Umbilical cord (tissue), 2 donors: ENCODE results near the gene GFRA1. TPM values are rescaled to one million over a fixed set of nuclear protein-coding genes. Genes with fewer than 3 reads are reported as not detected.
"Not testable (repeated sequence)": the region's sequence is repeated elsewhere in the genome, so short reads cannot be mapped to it uniquely, and the experiment has no call there.

Source experiments
- DNase-seq: peaks from one replicate; pipeline ENCODE4 v3.0.0-alpha.2; 2015; ENCODE audit warnings: low spot score
- total RNA-seq: library from RNA; depleted of rRNA; stranded (reverse); fragments of >200 nt; gene quantifications from one replicate; pipeline ENCODE4 v1.2.3, GENCODE V29; 2014; ENCODE audit warnings: low replicate concordance; ENCODE audit not compliant: insufficient read depth

GFRA1 gene
- total RNA-seq, 1 donor from 2014 or later = 7.2 TPM

DNA sequence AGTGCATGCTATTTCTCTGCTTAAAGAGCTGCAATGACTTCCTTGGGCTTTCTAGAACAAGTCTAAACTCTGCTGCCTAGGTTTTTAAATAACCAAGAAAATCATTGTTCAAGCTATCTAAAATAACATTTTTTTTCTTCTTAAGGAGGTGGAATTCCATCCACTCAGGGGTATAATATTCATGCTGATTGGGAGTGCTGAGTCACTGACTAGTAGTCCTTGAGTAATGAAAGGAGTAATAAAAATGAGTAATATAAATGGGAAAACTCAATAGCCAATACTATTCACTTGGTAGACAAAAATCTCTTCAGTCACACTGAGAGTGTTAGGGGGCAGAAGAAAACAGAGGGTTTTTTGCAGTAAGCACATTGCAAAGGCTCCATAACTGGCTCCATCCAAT, 72.0 kb downstream of the GFRA1 start:
- DNase-seq = no peak

DNA sequence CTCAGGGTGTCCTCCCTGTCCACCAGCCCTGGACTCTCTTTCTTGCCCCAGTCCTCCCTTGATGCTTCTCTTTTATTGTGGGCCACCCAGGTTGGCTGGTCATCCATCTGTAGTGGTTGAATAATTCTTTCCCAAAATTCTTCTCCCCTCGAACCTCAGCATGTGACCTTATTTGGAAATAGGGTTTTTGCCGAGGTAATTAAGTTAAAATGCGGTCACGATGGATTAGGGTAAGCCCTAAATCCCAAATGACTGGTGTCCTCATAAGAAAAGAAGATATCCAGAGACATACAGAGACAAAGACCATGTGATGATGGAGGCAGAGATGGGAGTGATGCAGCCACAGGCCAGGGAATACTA, 74.3 kb downstream of the GFRA1 start:
- no peak for DNase-seq

DNA sequence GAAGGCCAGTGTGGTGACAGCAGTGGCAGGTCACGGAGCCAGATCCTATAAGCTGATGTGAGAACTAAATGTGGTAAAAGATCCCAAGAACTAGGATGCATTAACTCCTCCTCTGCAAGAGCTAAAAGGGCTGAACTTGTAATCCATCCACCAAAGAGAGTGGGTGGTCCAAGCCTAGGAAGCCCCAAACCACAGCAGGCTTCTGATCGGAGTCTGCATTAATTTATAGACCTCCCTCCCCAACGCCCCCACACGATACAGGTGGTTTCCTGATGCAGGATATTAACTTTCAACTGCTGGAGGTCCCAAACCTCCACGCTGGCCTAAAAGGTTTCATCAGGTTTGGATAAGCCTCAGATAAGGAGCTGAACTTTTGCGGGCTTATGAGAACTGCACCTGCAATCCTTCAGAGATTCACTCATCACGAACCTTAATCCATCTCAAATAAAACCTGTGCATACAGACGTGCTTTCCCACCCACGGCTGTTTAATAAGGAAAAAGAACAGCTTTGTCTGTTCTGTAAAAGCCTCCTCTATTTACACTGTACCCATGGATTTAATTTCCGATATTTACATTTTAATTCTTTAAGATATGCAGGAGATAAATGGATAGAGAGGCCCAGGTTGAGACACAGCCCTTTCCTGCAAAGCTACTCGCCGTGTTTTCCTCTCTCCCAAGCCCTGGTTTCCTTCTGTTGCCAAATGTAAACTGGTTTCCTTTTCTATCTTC, 74.9 kb downstream of the GFRA1 start:
- no peak for DNase-seq

DNA sequence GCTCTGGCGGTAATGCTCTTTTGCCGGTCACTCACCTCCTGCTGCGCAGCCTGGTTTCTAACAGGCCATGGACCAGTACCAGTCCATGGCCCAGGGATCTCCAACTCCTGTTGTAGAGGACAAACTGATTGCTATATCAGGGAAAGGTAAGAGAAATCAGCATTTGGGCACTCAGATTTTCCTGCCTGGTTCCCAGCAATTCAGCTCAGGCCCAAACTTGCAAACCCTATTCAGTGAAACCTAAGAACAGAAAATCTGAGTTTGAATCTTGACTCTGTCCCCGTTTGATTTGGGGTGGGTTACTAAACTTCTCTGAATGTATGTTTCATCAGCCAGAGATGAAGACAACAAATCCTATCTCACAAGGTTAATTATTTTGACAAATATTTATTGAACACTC, 77.4 kb downstream of the GFRA1 start:
- DNase-seq = no peak

DNA sequence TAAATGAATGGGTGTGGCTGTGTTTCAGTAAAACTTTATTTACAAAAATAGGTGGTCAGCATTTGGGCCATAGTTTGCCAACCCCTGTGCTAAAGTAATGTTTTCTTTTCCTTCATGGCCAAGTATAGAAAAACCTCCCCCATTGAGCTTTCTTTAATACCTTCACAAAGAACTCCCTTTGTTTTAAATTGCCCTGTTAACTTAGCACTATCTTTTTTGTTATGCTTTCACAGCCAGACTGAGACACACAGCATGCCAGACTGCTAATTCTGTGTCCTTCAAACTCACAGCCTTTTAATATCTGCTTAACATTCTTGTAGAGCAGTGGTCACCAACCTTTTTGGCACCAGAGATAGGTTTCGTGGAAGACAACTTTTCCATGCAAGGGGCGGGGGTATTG, 78.0 kb downstream of the GFRA1 start:
- DNase-seq = no peak

DNA sequence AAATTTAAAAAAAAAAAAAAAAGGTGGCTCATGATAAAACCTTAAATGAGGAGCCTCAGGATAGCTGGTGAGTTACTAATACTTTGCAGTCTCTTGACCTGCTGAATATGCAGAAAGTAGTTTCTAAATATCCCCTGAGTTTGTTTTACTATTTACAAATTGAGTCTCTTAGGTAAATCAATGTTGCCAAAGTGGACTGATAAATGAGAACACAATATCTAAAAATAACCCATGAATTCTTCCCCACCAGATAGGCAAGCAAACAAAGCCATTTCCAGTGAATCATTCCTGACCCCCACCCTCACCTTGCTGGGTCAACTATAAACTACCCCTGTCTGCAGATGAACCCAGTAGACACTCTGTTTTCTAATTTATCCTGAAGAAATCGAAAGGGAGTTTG, 78.9 kb downstream of the GFRA1 start:
- DNase-seq = no peak

DNA sequence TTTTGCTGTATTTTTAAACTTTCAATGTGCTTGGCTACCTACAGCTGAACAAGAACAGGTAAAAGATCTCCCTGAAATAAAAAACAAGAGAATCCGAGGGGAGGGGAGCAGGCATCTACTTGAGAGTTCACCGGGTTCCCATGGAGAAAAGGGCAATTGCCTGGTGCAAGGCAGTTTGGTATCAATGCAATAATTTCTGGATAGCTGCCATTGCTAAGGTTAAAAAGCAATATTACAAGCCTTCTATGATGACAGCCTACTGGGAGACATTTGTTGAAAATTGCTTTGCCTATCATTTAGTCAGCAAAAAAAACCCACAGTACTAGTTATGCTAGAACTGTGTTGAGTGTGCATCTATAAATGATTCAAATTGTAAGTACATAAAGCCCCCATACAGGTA, 82.1 kb downstream of the GFRA1 start:
- DNase-seq = no peak

DNA sequence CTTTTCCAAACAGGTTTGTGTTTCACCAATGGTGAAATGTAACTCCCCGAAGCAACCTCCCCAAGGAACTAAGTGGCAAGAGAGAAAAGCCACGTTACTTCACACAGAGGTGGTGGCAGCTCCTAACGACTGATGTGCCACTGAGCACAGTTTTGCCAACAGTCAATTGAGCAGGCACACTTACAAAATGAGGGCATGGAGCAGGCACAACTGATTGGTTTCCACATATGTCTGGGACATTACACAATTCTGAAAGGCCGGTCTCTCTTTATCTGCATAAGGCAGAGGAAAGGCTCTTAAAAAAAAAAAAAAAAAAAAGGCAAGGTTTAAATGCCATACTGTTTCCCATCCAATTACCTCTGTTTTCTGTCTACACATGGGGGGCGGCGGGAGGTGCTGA, 86.7 kb downstream of the GFRA1 start:
- no peak for DNase-seq

DNA sequence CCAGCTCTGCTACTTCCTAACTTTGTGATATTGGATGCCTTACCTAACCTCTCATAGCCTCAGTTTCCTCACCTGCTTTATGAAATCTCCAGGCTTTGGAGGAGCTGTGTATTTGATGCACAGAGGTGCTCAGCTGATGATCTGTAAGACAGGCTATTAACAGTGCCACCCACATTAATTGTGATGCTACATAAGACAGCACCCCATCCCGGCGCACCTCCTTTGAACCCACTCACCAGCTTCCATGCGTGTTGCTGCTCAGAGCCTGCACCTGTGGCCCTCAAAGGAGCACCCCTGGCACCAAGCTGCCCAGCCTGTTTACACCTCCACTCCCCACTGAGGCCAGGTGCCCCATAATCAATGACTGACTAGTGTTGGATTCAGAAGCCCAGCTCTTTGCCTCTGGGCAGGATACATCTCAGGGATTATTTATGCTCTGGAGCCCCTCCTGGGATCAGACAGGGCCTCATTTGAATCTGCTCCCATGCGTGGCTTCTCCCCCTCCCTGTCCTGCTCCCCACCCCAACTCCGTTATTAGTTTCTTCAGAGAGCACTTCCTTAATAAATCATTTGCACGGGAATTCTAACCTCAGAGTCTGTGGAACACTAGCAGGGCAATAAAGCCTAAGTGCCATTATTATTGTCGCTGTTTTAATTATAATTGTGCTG, 87.7 kb downstream of the GFRA1 start:
- no peak for DNase-seq

DNA sequence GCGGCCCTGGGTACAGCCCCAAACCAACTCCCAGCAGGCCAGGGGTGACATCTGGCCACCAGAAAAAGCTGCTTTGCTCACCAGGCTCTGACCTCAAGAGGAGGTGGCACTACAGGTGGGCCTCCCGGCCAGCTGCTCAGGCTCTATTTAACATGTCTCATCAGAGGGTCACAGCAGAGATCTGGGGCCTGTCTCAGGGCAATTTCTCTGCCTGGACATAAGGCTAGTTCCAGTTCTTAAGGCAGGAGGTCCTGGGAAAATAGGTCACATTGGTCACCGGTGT, 88.6 kb downstream of the GFRA1 start:
- no peak for DNase-seq

DNA sequence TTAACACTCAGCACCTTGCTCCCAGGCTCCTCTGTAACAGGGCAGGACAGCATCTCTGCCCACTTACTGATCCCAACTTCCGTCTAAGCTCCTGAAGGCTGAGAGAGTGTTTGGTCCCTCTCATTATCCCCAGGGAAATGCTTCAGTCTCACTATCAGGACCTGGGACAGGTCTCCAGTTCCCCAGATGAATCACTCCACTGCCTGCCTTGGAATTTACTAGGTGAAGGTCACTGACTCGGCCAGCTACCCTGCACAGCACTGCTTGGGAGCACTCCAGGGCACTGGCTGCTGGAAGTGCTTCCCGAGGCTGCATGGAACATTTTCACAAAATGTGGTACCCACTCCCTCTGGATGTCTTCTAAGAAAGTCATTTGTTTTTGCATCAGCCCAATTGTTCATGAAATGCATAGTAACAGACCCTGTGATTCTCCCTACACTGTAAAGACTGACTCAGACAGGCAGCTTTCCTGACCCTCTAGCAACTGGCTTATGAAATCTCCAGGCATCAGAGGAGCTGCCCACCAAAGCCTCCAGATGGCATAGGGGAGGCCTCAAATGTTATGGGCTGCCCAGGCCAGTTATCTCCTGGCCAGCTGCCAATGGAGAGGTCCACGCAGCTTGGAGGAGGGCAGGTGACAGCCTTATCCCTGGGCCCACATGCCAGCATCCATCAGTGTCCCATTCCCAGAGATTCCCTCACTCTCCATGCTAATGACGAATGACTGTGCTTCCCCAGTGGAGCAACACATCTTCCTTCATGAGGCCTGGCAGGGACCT, 89.1 kb downstream of the GFRA1 start:
- peak; percentile 16 for DNase-seq

DNA sequence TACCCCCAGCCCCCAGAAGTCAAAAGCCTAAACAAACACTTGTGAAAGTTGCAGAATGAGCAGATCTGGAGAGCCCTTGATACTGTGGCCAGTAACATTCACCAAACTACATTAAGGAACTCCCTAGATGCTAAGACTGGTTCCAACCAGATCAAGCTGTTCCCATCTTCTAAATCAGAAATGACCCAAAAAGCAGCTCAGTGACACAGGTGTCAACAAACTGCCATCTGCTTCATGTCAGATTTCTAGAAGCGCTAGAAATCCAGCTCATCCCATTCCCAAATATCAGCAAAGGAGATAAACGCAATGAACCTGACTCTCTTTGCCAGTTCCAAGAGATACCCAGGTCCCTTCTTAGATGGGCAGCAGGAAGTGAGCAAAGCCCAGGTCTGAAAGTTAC, 90.6 kb downstream of the GFRA1 start:
- DNase-seq = no peak

DNA sequence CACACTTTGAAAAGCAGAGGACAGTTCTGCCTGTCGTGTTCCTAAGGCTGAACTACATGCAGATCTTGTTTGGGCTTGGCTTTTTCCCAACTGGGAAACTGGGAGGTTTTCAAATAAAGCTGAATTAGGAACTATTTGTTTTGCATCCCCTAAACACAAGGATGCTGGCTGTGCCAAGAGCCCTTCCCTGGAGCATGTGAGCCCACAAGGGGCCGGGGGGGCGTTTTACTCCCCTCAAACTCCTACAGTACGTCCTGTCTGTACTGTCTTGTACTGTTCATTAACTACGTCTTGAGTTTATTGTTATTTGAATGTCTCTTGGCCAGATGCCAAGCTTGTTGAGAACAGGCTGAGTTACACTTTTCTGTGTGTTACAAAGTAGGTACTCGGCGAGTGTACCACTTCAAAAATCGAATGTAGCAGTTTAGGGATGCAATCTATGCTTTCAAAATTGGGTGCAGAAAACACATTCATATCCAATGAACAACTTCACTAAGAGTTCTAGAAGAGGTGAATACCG, 94.9 kb downstream of the GFRA1 start:
- DNase-seq = no peak

DNA sequence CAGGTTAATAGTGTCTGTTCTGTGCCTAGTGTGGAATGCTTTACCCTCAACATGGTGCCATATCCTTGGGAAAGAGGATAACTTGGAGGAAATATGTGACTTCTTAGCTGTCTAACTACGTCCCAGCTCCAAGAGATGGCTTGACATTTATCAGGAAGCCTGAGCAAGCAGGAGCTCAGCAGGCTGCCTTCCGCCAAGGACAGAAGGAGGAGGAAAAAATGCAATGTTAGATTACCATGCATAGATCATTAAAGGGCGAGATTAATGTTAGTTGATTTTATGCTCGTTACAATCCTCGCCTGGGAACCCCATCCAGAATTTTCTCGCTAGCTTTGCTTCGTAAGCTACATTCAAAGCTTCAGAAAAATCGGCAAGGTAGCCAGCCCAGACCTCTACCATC, 97.8 kb downstream of the GFRA1 start:
- DNase-seq = no peak

DNA sequence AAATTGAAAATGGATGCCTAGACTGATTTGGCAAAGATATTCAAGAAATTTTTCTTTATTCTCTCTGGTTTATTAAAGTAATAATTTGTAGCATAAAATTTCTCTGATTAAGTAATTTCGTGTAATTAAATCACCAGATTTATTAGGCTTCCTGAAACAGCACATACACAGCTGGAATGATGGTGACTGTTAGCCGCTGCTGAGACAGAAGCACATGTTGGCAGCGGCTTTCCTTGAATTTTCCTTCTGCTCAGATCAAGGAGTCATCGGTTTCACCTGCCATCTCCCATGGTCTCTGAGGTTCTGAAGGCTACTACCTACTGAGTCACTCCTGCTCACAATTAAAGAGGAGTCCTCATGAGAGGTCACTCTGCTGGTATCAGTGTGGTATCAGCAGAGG, 101.5 kb downstream of the GFRA1 start:
- no peak for DNase-seq

DNA sequence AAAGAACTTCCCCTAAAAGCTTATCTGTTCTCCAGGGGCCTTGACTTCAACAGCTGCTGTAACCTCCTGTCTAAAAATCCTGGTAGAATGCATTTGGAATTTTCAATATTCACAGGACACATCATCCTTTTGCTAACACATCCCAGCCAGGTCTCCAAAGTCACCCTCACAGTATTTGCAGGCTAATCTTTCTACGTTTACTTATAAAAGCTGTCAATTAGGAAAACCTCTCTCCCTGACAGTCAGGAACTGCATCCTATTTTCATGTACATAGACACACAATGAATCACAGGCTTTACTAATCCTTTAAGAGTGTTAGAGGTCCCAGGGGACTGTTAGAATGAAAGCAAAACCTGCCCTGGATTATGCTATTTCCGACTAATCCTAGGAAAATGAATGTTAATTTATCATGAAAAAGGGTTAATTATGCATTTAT, 102.2 kb downstream of the GFRA1 start:
- no peak for DNase-seq

DNA sequence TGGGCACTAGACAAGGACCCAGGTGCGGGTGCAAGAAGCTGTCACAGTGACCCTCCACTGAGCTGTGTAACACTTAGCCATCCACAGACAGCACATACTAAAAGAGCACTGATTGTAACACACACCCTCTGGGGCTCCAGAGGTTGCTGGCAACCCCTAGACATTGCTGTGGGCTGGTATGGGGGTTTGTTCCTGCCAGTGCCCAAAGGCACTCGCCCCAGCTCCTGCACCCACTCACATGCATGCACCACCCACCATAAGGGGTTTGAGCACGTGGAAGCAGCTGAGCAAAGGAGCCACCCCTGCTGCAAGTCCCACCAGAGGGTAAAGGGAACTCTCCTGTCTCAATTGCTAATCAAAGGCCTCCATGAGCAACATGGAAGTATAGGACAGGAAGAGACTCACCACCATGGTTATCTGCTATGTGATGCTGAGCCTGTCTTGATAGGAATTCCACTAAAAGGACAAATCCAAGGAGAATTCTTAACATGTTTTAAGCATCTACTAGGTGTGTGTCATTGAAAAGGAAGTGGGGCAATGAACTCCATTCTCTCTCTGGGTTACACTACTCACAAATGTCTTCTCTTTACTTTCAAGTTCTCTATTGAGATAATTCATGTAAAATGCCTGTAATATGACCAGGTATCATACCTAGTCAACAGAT, 103.1 kb downstream of the GFRA1 start:
- DNase-seq = no peak

DNA sequence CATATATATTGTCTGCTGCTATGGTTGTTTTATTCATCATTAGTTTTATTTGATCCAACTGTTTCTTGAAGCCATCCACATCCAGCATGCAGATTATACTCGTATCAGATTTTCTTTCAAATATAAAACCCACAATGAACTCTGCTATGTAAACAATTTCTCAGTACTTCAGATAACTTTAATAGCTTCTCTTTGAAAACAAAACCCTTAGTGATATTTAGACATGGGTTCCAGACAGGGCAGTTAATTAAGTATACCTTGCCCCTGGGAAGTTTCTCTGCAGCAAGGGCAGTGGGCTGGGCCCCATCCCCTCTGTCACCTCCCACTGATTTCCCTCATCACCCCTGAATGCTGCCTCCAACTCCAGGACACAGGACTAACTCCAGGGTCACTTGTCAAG, 104.3 kb downstream of the GFRA1 start:
- DNase-seq = no peak

DNA sequence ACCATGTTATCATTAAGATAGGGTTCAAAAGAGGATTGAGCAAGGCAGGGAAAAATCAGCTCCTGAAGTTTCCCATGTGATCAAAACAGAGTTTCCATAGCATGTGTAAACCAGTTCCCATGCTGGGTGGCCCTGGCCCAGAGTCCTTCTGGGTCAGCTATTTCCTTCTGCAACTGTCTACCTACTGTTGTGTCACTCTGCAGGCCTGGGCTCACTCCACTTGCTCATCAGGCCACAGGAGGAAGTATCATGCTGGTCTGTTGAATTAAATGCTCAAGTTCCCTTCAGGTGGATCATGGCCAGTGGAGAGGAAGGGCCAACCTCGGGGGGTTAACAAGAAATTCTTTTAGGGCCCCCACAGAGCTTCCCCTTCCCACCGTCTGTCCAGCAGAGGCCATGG, 104.7 kb downstream of the GFRA1 start:
- DNase-seq = no peak

DNA sequence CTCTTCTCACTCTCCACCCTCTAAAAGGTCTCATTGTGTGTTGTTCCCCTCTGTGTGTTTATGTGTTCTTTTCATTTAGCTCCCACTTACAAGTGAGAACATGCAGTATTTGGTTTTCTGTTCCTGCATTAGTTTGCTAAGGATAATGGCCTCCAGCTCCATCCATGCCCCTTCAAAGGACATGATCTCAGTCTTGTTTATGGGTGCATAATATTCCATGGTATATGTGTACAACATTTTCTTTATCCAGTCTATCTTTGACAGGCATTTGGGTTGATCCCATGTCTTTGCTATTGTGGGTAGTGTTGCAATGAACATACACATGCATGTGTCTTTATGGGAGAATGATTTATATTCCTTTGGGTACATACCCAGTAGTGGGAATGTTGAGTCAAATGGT, 107.1 kb downstream of the GFRA1 start:
- not testable (repeated sequence) for DNase-seq

DNA sequence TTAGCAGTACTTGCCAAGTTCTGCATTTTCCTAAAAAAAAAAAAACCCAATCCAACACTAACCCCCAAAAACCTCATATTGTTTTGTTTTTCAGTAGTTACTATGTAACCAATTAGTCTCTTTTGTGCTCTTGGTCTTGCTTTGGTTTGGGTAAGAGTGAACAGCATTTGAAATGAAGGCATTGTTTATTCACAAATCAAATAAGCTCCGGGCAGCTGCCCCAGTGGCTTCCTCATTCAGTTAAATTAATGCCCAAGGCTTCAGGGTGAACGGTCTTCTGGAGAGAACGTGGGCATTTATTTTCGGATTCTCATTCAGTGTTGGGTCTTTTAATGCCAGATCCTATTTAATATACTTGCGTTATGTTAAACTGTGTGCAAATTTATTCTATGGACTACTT, 108.7 kb downstream of the GFRA1 start:
- DNase-seq = no peak
